SW 1271 (cell line): ENCODE results near the gene HBG2.
"Not testable (repeated sequence)": the region's sequence is repeated elsewhere in the genome, so short reads cannot be mapped to it uniquely, and the experiment has no call there.

Source experiments
- DNase-seq, 2 experiments: peaks; one replicate each; lab custom pipeline; 2025; lab: John Stamatoyannopoulos, UW

HBG2 gene

DNA sequence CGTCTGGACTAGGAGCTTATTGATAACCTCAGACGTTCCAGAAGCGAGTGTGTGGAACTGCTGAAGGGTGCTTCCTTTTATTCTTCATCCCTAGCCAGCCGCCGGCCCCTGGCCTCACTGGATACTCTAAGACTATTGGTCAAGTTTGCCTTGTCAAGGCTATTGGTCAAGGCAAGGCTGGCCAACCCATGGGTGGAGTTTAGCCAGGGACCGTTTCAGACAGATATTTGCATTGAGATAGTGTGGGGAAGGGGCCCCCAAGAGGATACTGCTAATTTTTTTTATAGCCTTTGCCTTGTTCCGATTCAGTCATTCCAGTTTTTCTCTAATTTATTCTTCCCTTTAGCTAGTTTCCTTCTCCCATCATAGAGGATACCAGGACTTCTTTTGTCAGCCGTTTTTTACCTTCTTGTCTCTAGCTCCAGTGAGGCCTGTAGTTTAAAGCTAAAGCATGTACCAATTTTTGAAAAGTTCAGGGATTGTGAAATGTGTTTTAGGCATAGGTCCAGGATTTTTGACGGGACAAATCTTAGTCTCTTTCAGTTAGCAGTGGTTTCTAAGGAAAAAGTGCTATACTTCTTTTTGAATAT lies 4.7 kb downstream of the HBG2 start, which contains the start of gene HBG1:
Gene HBG1 (minus strand): TSS at position 51 of the 590 bp plus-strand sequence. CDS start 53 bp downstream, outside the sequence.
- DNase-seq = not testable (repeated sequence)

DNA sequence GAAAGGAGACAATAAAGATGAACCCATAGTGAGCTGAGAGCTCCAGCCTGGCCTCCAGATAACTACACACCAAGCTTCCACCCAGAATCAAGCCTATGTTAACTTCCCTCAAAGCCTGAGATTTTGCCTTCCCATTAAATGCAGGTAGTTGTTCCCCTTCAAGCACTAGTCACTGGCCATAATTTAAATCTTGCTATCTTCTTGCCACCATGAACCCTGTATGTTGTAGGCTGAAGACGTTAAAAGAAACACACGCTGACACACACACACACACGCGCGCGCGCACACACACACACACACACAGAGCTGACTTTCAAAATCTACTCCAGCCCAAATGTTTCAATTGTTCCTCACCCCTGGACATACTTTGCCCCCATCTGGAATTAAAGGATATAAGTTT lies 6.1 kb downstream of the HBG2 start:
- DNase-seq = not testable (repeated sequence)

DNA sequence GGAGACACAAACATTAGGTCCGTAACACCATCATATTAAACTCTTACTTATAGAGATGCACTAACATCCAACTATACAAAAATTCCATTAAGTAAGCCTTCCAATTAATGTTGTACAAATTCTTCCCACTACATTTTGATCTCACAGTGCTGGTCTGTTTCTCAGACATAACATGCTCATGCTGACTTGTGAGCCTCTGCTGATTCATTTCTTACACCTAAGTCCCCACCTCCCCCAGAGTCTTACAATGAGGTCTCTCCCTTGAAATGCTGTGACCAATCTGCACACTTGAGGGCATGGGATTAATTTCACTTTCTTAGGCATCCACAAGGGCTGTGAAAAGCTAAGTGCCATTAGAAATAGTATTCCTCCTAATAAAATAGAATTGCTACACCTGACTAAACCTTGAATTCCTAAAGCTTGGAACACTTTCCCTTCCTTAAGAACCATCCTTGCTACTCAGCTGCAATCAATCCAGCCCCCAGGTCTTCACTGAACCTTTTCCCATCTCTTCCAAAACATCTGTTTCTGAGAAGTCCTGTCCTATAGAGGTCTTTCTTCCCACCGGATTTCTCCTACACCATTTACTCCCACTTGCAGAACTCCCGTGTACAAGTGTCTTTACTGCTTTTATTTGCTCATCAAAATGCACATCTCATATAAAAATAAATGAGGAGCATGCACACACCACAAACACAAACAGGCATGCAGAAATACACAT lies 6.9 kb downstream of the HBG2 start:
- no peak for DNase-seq

DNA sequence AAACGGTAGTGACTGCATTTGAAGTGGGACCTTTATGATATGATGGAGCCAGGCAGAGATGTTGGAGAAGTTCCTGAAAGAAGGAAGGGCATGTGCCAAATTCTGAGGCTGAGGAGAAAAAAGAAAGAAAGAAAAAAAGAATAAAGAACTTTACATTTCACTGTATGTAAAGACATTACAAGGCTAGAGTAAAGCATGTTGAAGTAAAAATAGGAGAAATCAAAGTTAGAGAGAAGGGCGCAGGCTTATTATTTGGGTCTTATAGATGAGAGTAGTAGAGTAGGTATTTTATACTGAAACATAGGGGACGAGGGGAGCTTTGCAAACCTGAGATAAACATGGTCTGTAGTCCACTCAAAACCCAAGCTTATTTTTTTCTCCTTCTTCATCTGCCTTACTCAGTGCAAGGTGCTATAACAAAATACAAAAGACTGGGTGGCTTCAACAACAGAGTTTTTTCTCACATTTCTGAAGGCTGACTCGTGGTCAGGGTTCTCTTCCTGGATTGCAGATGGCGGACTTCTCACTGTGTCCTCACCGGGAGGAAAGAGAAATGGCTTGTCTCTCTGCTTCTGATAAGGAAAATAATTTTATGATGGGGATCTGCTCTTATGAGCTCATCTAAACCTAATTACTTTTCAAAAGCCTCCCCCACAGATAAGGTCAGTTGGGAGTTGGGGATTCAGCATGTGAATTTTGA lies 7.7 kb downstream of the HBG2 start:
- no peak for DNase-seq

DNA sequence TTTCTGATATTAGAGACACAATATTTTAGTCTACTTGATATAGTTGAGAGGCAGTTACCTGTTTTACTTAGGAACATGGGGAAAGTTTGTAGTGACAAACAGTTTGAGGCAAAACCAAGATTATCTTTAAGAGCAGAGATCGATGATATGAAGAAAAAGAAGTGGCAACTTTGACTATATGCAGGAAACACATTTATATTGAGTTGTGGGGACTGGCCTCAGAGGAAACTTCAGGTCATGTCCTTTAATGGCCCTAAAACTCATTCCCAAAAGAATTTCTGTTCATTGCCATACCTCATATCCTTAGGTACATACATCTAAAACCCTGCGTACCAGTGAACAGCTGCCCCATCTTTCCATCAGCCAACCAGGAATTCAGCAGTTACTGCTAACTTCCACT lies 9.4 kb downstream of the HBG2 start:
- no peak for DNase-seq

DNA sequence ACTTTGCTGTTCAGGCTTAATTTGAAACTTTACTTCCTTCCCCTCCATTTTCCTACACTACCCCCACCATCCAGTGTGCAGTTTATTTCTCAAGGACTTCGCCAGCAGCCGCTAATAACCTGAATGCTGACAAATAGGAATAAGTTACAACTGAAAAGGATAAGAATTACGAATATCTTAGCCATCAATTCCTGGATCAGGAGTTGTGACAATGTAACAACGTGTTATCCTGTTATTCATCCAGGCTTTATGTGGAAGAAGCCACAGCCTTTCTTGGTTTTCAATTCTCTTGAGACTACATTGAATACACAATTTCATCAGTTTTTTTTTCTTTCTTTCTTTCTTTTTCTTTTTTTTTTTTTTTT lies 10.8 kb downstream of the HBG2 start:
- DNase-seq = no peak

DNA sequence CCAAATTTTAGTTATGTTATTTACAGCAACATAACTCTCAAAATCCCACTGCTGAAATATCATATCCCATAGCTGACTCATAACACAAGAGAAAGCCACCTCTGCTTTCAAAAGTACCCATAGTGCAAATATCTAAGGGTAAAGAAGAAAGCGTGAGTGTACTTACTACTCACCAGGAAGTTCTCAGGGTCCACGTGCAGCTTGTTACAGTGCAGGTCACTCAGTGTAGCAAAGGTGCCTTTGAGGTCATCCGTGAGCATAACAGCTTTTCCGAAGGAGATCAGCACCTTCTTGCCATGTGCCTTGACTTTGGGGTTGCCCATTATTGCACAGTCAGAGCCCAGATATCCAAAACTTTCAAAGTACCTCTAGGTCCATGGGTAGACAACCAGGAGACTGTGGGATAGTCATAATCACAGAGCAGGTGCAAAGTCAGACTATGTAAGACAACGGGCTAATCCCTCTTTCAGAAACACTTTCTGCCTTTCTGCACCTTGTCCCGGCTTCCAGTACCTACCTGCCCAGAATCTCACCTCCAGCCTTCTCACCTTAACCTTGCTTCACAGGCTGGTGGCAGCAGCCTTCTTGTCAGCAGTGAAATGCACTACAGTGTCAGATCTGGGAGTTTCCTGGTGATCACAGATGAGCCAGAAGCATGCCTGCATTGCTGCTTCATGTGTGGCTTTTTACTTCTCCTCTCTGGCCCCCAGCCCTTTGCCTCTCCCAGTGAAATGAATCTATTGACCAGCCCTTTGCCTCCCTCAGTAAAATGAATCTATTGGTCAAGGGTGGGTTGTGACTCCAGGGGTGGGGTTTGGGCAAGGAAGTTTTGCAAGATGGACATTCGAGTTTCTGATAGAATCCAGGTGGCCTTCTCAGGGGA lies 11.4 kb downstream of the HBG2 start:
- no peak for DNase-seq

DNA sequence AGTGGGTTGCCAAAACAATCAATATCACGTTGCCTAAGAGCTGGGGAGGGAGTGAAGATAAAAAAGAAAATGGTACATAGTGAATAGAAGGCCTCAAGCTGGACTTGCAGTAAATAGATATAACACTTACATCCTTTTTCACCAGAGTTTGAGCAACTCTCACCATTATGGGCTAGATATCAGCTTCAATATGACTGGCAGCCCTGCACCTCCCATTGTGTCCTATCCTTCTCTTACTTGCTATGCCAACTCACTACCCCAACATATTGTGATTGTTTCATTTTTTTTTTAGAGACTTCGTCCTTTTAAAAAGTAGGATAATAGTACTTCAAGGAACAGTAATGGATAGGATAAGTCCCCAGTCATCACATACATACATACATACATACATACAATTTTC lies 12.4 kb downstream of the HBG2 start:
- no peak for DNase-seq

DNA sequence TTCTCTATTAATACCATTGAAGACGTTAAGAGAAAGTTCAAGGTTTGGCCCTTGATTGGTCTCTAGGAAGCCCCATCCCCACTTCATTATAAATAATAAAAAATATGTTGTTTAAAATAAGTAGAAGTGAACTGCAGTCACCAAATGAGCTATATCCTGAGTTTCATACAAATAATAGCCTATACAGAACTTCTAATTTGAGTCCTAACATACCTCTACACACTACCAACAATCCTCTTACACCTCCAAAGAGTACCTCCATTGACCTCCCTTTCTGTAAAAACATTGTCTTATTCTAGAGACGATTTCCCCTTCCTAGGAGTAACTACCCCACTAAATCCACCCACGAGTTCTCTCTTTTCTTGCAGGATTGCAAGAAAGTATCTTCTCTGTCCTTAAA lies 13.1 kb downstream of the HBG2 start:
- no peak for DNase-seq

DNA sequence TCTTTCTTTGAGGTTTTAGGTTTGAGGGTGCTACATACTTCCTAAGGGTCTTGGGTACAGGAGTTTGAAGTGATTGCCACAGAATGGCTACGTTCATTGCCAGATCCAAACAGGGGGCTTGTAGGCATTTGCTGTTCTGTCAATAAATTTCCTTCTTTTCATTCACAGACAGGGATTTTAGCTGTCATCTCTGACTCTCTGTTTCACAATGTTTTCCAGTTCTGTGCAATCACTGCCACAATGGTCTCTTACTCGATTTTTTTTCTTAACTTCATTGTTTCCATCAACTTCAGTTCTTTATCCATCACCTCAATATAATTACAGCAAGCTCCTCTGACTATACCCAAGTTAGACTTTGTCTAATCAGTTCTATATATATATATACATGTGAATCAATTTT lies 14.1 kb downstream of the HBG2 start:
- DNase-seq = no peak

DNA sequence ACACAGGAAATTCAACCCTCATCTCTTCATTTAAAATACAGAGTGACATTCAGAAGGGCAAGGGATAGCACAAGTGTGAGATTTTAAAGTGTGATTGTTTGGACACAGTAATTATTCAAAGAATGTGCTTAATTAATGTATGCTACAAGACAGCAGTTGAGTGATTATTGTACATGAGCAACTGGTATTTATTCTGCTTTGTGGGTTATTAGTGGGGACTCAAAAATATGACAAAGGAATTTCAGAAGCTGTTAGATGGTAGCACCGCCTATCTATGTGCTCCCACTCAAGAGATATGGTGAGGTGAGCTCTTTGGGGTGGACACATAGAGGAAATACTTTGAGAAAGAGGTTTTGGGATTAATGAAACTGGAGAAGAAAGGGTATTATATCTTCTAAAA lies 14.5 kb downstream of the HBG2 start:
- no peak for DNase-seq

DNA sequence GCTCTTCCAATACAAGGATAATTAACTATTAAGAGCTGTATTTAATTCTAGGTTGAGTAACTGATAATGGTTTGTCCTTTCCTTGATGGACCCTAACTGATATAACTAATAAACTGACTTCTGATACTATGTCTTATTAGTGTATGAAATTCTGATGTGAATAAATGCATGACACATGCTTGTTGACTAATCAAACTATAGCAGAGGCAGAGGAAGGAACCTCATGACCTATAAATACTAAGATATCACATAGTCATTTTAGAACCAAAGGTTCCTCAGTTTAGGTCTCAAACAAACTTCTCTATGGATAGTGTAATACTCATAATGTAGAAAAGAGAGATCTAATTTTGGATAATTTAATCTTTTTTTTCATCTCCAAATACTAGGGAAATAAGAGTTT lies 15.5 kb downstream of the HBG2 start:
- no peak for DNase-seq

DNA sequence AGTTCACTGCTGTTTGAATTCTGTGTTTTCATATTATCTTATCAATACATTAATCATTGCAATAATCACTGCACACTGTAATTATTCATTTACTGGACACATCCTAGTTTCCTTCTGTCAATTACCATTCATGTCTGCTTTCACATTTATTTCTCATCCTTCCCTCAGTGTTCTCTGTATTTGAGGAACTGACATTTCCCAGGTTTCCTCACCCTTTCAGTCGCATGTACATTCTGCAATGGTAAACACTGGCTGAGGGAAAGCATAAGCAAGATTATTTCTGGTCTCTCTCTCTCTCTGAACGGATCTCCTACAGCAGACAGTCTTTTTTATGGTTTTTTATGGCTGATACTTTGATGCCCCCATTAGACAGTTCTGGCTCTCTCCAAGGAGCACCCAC lies 16.1 kb downstream of the HBG2 start:
- no peak for DNase-seq

DNA sequence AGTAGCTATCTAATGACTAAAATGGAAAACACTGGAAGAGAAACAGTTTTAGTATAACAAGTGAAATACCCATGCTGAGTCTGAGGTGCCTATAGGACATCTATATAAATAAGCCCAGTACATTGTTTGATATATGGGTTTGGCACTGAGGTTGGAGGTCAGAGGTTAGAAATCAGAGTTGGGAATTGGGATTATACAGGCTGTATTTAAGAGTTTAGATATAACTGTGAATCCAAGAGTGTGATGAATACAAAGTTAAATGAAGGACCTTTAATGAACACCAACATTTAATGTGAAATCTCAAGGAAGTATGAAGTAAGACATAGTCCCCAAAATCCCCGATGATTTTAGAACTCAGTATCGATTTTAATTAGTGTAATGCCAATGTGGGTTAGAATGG lies 17.2 kb downstream of the HBG2 start:
- DNase-seq = no peak

DNA sequence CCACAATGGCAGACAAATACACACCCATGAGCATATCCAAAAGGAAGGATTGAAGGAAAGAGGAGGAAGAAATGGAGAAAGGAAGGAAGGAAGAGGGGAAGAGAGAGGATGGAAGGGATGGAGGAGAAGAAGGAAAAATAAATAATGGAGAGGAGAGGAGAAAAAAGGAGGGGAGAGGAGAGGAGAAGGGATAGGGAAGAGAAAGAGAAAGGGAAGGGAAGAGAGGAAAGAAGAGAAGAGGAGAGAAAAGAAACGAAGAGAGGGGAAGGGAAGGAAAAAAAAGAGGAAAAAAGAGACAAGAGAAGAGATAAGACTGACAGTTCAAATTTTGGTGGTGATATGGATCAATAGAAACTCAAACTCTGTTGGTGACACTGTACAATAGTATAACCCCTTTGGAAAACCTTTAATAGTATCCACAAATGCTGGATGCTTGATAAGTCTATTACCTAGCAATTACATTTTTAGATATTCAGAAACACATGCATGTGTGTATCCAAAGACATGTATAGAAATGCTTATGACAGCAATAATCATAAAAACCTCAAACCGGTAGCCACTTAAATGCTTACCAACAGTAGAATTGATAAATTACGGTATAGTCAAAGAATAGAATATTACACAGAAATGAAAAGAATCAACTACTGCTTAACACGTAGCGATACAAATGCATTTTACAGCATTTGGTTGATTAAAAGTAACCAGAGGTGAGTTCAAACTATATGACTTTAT lies 19.1 kb downstream of the HBG2 start:
- DNase-seq = no peak

DNA sequence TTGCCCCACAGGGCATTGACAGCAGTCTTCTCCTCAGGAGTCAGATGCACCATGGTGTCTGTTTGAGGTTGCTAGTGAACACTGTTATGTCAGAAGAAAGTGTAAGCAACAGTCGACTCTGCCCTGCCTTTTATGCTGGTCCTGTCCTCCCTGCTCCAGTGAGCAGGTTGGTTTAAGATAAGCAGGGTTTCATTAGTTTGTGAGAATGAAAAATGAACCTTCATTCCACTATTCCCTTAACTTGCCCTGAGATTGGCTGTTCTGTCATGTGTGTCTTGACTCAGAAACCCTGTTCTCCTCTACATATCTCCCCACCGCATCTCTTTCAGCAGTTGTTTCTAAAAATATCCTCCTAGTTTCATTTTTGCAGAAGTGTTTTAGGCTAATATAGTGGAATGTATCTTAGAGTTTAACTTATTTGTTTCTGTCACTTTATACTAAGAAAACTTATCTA lies 20.2 kb downstream of the HBG2 start, which contains the start of gene HBD:
Gene HBD (minus strand): TSS at position 103 of the 454 bp plus-strand sequence. CDS start 50 bp downstream, at position 53.
- no peak for DNase-seq

DNA sequence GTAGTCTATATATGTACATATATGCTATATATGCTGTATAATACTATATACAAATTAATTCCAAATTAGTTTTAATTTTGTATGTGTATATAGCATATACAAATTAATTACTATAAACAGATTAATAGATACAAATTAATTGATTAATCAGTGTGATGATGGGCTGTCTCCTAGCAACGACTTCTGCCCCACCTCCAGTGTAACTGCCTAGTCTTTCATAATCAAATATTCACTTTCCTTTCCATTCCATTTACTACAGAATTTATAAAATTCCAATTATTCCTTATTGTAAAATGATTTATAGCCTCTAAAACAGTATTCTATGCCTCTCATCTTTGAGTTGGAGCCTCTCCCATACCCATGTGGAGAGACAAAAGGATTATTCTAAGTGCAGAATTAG lies 21.3 kb downstream of the HBG2 start:
- no peak for DNase-seq

DNA sequence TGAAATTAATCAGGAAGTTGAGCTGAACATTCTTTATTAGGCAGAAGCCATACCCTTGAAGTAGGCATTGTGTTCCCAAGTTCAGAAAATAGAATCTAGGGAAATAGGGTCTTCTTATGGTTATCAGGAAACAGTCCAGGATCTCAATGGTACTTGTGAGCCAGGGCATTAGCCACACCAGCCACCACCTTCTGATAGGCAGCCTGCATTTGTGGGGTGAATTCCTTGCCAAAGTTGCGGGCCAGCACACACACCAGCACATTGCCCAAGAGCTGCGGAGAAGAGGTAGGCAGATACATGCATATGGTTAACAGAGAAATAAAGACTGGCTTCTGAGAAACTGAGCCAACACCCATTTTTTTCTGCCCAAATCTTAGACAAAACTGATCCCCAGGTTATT lies 21.8 kb downstream of the HBG2 start:
- DNase-seq = no peak

DNA sequence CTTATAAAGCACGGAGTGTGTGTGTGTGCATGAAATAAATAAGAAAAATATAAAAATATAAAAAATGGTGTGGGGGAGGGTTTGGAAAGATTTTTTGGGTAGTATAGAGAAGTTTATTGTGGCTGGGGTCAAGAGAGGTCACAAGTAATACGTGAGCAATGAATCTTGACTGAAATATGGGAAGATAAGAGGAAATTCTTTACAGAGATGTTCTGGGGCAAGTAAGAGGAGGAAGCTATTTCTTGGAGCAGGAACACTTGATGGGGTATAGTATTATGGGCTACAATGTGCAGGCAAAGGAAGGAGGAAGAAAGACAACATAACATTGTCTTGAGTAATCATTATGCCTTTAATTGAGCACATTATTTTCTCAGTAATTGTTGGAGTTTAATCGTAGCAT lies 22.4 kb downstream of the HBG2 start:
- no peak for DNase-seq

DNA sequence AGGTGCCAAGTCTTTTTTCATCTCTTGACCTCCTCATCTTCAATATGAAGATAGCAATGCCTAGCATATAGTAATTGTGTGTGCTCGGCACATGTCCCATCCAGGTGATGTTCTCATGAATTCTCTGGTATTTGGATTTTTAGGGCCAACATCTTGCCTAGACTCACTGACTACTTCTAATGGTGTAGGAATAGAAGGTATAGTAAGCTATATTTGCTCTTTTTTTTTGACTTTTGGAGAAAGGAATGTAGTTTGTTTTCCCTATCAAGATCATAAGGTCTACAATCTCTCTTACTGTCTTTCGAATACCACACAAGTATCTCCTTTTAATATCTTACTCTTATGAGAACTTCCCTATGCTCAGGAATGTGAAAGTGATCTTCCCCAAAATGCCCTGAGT lies 23.5 kb downstream of the HBG2 start:
- DNase-seq = no peak

DNA sequence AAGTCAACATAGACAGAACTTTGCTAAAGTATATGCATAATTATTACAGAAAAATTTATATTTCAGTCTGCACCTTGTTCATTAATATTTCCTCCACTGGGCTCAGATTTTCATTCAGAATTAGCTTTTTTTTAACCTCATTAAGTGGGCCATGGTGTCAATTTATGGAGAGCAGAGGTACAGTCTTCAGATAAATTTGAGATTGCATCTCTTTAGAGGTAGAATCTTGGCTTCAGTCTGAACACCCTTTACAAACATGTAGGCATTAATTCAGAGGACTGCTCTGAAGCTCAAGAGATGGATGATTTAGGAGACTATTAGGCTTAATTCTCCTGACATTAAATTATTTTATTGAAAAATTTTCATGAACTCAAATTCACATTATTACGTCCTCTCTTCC lies 24.3 kb downstream of the HBG2 start:
- DNase-seq = no peak

DNA sequence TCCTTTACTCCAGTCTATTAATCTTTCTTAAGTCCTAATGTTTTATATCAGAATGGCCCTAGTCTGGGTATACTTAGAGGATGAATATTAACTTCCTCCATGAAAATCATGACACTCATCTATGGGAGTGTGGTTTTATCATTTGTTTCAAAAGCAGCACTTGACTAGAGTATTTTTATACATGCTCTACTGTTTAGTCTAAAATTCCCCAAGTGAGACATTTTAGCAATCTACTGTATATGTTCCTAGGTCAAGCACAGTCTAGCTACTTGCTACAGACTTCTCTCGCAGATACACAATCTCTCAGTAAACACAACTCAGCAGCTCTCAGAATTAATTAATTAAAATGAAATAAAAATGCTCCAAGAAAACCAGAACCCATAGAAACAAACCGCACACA lies 24.8 kb downstream of the HBG2 start:
- no peak for DNase-seq
